ENCODE data around the gene ATP5PD.
"Not testable (repeated sequence)": the region's sequence is repeated elsewhere in the genome, so short reads cannot be mapped to it uniquely, and the experiment has no call there.

Gene ATP5PD

GRCh38 chr17:75009139-75009724 is 37.5 kb downstream of the ATP5PD start:
- no peak overlapping the region for H3K4me3 ChIP-seq (ENCODE audit: low read length)
- H3K4me1 ChIP-seq (ENCODE audit: control insufficient read depth, low read length): peaks cover 16% of the 10 kb centered on the region
- no peak for TF ChIP-seq EZH2phosphoT487 (IDR thresholded peaks at IDR 0.05; ENCODE audit: borderline replicate concordance, low read length)
- no peak for TF ChIP-seq CTCF (IDR thresholded peaks at IDR 0.05; ENCODE audit: low read depth, low read length, poor library complexity, severe bottlenecking)
- H3K27me3 ChIP-seq (ENCODE audit: control insufficient read depth, low read length): no peaks in the 10 kb centered on the region
- no peak overlapping the region for H3K27ac ChIP-seq (ENCODE audit: low read depth, low read length)
- H3K4me2 ChIP-seq (ENCODE audit: low read length): no peak overlapping the region
- H4K20me1 ChIP-seq (ENCODE audit: control insufficient read depth, insufficient read depth, low read depth, low read length): no peaks in the 10 kb centered on the region
- peaks cover 4% of the 10 kb centered on the region; the same call in 1 of the 2 replicates for H3K36me3 ChIP-seq (ENCODE audit: control insufficient read depth, low read length)
- H3F3A ChIP-seq (ENCODE audit: control insufficient read depth, insufficient read depth): peaks cover 9% of the 10 kb centered on the region; the same call in 1 of the 2 replicates
- H3K9me2 ChIP-seq (replicated peaks; ENCODE audit: control insufficient read depth, low read length): no peaks in the 10 kb centered on the region
- peaks cover 15% of the 10 kb centered on the region for H3K79me2 ChIP-seq (ENCODE audit: control insufficient read depth, low read length)
- H3K9me3 ChIP-seq (ENCODE audit: control insufficient read depth, insufficient read depth, low read length): no peaks in the 10 kb centered on the region

GRCh38 chr17:75008373-75008772 is 38.4 kb downstream of the ATP5PD start:
- Histone ChIP-seq H3K4me3 (ENCODE audit: low read length) (no peak overlapping the region), H3K27me3 (ENCODE audit: control insufficient read depth, low read length) (no peaks in the 10 kb centered on the region), H4K20me1 (ENCODE audit: control insufficient read depth, insufficient read depth, low read depth, low read length) (no peaks in the 10 kb centered on the region), H3F3A (ENCODE audit: control insufficient read depth, insufficient read depth) (peaks cover 6% of the 10 kb centered on the region; the same call in 1 of the 2 replicates), H3K9me3 (ENCODE audit: control insufficient read depth, insufficient read depth, low read length) (no peaks in the 10 kb centered on the region), H3K4me1 (ENCODE audit: control insufficient read depth, low read length) (peaks cover 9% of the 10 kb centered on the region), H3K4me2 (ENCODE audit: low read length) (no peak overlapping the region), H3K27ac (ENCODE audit: low read depth, low read length) (no peak overlapping the region), H3K79me2 (ENCODE audit: control insufficient read depth, low read length) (peaks cover 8% of the 10 kb centered on the region), H3K36me3 (ENCODE audit: control insufficient read depth, low read length) (peaks cover 4% of the 10 kb centered on the region; the same call in 1 of the 2 replicates), H3K9me2 (replicated peaks; ENCODE audit: control insufficient read depth, low read length) (no peaks in the 10 kb centered on the region)
- TF ChIP-seq CTCF (IDR thresholded peaks at IDR 0.05; ENCODE audit: low read depth, low read length, poor library complexity, severe bottlenecking): no peak
- TF ChIP-seq EZH2phosphoT487 (IDR thresholded peaks at IDR 0.05; ENCODE audit: borderline replicate concordance, low read length): no peak

DNA sequence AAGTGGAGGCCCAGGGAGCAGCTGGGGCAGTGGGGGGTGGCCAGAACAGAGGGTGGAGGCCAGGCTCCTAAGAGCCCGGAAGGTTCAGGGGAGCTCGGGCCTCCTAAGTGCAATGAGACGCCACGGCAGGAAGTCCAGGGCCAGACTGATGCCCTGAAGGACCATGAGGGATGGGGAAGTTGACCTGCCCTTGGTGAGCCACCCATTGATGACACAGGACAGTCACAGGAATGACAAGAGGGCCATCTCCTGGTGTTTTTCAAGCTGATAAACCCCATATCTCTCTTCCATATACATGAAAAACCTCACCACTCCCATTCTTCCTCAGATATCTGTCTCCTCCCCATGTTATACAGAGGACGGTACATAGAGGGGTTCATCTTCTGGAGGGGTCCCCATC is 40.1 kb downstream of the ATP5PD start:
- Histone ChIP-seq H3K4me3 (ENCODE audit: low read length) (no peak overlapping the region), H3F3A (ENCODE audit: control insufficient read depth, insufficient read depth) (peaks cover 3% of the 10 kb centered on the region; the same call in 1 of the 2 replicates), H3K27ac (ENCODE audit: low read depth, low read length) (no peak overlapping the region), H4K20me1 (ENCODE audit: control insufficient read depth, insufficient read depth, low read depth, low read length) (no peaks in the 10 kb centered on the region), H3K9me3 (ENCODE audit: control insufficient read depth, insufficient read depth, low read length) (no peaks in the 10 kb centered on the region), H3K36me3 (ENCODE audit: control insufficient read depth, low read length) (no peaks in the 10 kb centered on the region), H3K4me1 (ENCODE audit: control insufficient read depth, low read length) (no peaks in the 10 kb centered on the region; the same call in 1 of the 2 replicates), H3K9me2 (replicated peaks; ENCODE audit: control insufficient read depth, low read length) (no peaks in the 10 kb centered on the region), H3K4me2 (ENCODE audit: low read length) (no peak overlapping the region), H3K27me3 (ENCODE audit: control insufficient read depth, low read length) (no peaks in the 10 kb centered on the region), H3K79me2 (ENCODE audit: control insufficient read depth, low read length) (no peaks in the 10 kb centered on the region)
- no peak for TF ChIP-seq EZH2phosphoT487 (IDR thresholded peaks at IDR 0.05; ENCODE audit: borderline replicate concordance, low read length)
- TF ChIP-seq CTCF (IDR thresholded peaks at IDR 0.05; ENCODE audit: low read depth, low read length, poor library complexity, severe bottlenecking): no peak

DNA sequence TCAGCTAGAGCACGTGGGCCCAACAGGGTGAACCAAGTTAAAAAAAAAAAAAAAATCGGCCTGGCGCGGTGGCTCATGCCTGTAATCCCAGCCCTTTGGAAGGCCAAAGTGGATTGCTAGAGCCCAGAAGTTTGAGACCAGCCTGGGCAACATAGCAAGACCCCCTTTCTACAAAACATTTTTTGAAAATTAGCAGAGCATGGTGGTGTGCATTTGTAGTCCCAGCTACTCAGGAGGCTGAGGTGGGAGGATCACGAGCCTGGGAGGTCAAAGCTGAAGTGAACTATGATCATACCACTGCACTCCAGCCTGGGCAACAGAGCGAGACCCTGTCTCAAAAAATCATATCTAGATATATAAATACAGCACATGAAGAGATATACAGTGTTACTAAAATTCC is 40.7 kb downstream of the ATP5PD start:
- H3K4me3 ChIP-seq (ENCODE audit: low read length); H3K36me3 ChIP-seq (ENCODE audit: control insufficient read depth, low read length); H3K4me2 ChIP-seq (ENCODE audit: low read length); H3K9me3 ChIP-seq (ENCODE audit: control insufficient read depth, insufficient read depth, low read length); H3K27me3 ChIP-seq (ENCODE audit: control insufficient read depth, low read length); H3K79me2 ChIP-seq (ENCODE audit: control insufficient read depth, low read length); H4K20me1 ChIP-seq (ENCODE audit: control insufficient read depth, insufficient read depth, low read depth, low read length); H3K4me1 ChIP-seq (ENCODE audit: control insufficient read depth, low read length); H3K27ac ChIP-seq (ENCODE audit: low read depth, low read length); H3K9me2 ChIP-seq (replicated peaks; ENCODE audit: control insufficient read depth, low read length); H3F3A ChIP-seq (ENCODE audit: control insufficient read depth, insufficient read depth): not testable (repeated sequence)

Measured in DOHH2 (cell line).